Pericardium fibroblast (primary cell): Measurements from ENCODE around the gene SPATA18. TPM values are rescaled to one million over a fixed set of nuclear protein-coding genes. Genes with fewer than 3 reads are reported as not detected.

ENCODE experiments used
- total RNA-seq: library from RNA; depleted of rRNA; stranded (reverse); fragments of >200 nt; gene quantifications from 2 replicates; pipeline ENCODE4 v1.2.3, GENCODE V29; 2015

The SPATA18 gene, protein sequence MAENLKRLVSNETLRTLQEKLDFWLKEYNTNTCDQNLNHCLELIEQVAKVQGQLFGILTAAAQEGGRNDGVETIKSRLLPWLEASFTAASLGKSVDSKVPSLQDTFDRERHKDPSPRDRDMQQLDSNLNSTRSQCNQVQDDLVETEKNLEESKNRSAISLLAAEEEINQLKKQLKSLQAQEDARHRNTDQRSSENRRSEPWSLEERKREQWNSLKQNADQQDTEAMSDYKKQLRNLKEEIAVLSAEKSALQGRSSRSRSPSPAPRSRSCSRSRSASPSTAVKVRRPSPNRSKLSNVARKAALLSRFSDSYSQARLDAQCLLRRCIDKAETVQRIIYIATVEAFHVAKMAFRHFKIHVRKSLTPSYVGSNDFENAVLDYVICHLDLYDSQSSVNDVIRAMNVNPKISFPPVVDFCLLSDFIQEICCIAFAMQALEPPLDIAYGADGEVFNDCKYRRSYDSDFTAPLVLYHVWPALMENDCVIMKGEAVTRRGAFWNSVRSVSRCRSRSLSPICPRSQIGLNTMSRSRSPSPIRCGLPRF
- total RNA-seq: 2.9 and 7.7 TPM in 2 replicates

DNA sequence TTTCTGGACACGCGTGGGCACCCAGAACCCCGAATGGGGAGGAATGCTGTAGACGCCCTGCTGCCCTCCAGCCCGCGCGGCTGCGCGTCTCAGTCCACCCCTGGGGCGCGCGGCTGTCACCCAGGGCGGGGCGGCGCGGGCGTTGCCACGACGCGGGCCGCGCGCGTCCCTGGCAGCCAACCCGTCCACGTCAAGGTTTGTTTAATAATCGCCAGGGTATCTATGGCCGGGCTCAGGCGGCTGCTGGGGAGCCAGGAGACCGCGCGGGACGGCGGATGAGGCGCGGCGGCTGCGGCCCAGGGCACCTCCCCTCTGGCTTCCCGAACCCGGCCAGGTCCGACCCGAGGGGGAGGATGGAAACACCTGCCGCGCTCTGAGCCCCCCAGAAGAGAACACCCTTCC, at the start of gene SPATA18:
Gene SPATA18 (plus strand): TSS at position 92 of the 402 bp plus-strand sequence. CDS start 401 bp downstream, outside the sequence.

DNA sequence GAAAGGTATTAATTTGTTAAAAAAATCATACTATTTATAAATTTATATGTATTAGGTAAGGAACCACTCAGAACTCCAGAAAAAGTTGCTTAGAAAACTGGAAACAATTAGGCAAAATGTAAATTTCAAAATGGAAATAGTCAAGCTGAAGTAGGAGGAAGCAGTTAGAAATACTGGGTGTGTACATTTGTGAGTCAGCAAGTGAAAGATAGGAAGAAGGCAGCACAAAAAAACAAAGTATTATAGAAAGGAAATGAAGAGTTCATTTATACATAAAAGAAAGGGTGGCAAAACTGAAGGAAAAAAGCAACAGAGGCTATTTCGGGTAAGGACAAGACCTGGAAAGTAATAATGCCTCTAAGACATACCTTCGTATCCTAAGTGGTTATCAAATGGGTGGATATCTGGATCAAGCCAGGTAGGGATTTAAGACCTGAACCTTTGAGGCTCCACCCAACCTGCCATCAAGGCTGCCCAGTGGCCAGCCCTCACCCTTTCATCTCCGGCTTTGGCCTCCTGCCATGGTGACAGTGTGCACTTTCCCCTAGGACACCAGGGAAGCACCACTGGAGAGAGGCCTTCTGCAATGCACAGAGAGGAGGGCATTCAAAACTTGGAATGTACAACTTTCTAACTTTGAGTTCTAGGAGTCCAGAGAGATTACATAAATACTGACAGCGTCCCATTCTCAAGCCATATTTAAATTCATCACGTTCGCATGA, 31.0 kb upstream of the SPATA18 start, which contains the start of gene LRRC66:
Gene LRRC66 (minus strand): TSS at position 428 of the 722 bp plus-strand sequence. CDS start 2,750 bp downstream, outside the sequence.

DNA sequence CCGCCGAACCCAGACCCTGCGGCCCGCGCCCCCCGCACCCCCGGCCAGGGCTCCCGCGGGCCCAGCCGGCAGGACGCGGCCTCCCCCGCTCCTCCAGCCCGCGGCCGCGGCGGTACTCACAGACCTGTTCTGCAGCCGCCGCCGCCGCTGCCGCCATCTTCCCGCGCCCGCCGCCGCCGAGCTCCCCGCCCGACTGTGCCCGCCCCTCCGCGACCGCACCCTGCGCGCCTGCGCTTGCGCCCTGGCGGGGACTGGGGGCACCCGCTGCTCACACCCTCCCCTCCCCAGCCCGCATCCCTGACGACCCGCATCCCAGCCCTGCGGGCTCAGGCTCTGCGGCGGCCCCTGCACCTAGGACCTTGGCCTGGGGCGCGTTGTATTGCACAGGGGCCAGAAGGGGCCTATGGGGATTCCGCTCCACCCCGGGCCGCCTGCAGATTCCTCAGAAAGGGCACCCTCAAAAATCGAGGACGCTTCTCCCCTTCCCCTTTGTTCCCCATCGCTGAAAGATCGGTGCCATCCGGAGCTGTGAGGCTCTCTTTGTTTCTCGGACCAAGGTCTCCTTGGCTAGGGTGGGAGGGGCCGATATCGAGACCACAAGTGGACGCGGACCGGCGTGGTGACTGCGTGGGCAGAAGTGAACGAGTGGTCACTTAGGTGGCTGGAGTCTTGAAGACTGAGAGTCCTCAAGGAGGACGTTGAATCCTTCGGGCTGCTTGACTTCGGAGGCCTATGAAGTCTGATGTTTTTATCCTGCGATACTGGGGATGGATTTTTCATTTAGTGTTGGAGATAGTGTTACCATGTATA, 12.8 kb upstream of the SPATA18 start, which contains the start of gene SGCB:
Gene SGCB (minus strand): TSS at position 197 of the 810 bp plus-strand sequence. CDS start 40 bp downstream, at position 157.

Other genes with a start within 250 kb of the SPATA18 start
- 18.0 and 22.1 TPM in 2 replicates for gene DCUN1D4, start 208.2 kb upstream of the SPATA18 start, total RNA-seq
- under 0.01 TPM in 1 of 2 replicates, not detected in the other for gene LRRC66, start 30.9 kb upstream of the SPATA18 start, total RNA-seq
- gene SGCB, start 13.0 kb upstream of the SPATA18 start, total RNA-seq: 14.1 and 18.2 TPM in 2 replicates